GM12865 (cell line): ENCODE measurements around the gene APOBEC2.

ENCODE experiments used
- DNase-seq: peaks from one replicate; pipeline ENCODE4 v3.0.0; 2010; ENCODE audit warnings: low read depth
- H3K4me3 ChIP-seq: 2 replicates; pipeline ENCODE4 v1.5.1; 2011; ENCODE audit warnings: mild to moderate bottlenecking, low read depth, low read length, control low read depth
- TF ChIP-seq, protein P1 (sequence below): IDR thresholded peaks from 2 replicates; pipeline ENCODE4 v1.5.1; 2011; ENCODE audit warnings: low read length, control low read depth, low read depth, inconsistent platforms; ENCODE audit not compliant: insufficient read depth; ENCODE audit errors: missing control alignments

The APOBEC2 gene

DNA sequence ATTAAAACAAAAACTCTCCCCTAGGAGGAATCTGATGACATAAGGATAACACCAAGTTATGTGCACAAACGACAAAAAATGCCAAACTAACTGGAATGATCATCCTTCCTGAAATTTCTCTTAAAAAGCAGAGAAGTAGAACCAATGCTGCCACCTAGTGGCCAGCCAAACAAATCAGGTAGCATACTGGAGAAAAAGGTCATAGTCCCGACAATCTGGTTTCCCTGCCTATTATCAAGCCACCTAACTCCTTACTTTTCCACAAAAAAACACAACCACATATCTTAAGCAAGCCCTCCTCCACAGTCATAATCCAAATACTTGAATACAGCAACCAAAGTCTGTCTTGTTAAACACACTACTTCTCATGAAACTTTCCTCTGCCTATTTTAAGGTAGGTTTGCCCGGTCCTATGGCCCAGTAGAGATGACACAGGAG, 13.9 kb downstream of the APOBEC2 start:
- TF ChIP-seq, protein P1, sequence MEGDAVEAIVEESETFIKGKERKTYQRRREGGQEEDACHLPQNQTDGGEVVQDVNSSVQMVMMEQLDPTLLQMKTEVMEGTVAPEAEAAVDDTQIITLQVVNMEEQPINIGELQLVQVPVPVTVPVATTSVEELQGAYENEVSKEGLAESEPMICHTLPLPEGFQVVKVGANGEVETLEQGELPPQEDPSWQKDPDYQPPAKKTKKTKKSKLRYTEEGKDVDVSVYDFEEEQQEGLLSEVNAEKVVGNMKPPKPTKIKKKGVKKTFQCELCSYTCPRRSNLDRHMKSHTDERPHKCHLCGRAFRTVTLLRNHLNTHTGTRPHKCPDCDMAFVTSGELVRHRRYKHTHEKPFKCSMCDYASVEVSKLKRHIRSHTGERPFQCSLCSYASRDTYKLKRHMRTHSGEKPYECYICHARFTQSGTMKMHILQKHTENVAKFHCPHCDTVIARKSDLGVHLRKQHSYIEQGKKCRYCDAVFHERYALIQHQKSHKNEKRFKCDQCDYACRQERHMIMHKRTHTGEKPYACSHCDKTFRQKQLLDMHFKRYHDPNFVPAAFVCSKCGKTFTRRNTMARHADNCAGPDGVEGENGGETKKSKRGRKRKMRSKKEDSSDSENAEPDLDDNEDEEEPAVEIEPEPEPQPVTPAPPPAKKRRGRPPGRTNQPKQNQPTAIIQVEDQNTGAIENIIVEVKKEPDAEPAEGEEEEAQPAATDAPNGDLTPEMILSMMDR = peak; percentile 76
- peak; percentile 82 for DNase-seq
- no peak overlapping the region for H3K4me3 ChIP-seq

- peak; percentile 88 for DNase-seq
- H3K4me3 ChIP-seq = peak overlapping the region; percentile 83
- TF ChIP-seq, protein P1 = no peak
Measured at GRCh38 chr6:41071501-41071922, 18.5 kb downstream of the APOBEC2 start.

DNA sequence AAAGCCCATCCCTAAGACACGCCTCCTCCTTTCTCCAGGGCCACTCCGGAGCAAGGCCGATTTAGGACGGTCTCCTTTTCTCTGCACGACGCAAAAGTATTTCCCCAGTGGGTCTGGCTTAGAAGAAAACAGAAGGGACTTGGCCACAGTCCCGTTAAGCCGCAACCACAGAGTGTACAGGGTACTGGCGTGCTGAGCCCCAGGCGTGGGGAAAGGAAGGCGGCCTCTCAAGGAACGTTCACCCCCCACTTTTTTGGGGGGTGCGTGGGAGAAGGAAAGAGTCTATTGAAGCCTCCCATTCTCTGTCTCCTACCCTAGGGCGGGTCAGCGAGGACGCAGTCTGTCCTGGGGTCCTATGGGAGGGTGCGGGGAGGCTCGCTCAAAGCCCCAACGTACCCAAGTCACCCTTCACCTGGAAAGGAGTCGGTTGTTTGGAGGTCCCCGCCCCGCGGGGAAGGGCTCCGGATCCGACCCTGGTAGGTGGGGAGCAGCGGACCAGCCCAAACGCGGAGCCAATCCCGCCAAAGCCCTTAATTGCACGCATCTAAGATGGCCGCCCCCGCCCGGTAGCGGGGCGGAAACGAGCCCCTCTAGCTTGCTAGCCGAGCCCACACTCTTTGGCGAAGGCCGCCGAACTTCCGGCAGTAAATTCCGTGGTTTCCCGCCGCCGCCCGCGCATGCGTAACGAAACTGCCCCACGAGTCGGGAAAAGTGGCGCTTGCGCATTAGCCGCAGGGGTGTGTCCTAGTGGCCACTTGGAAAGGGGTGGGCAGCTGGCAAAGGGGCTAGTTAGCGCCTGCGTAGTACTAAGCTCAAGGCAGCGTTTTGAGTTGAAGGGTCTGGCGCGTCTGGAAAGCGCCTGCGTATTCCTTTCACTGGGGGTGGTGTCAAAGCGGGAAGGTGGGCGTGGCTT, 19.2 kb downstream of the APOBEC2 start, which contains the start of gene OARD1:
Gene OARD1, minus strand, starts transcription at position 434 of the 913 bp plus-strand sequence. CDS start 722 bp downstream, outside the sequence.
- TF ChIP-seq, protein P1 = no peak
- peak; percentile 99 for DNase-seq
- H3K4me3 ChIP-seq = peak within 1 kb of the TSS; percentile 99

- TF ChIP-seq, protein P1 = no peak
- DNase-seq = no peak
- H3K4me3 ChIP-seq = peak within 1 kb of the TSS; percentile 99
Measured at GRCh38 chr6:41072836-41073202, 19.8 kb downstream of the APOBEC2 start, which contains the start of gene NFYA. TSS of gene NFYA (plus strand) at chr6:41072974. CDS start at chr6:41079090, 6,116 bp downstream.

GRCh38 chr6:41073203-41073967, 20.4 kb downstream of the APOBEC2 start:
- TF ChIP-seq, protein P1 = peak; percentile 22
- peak; percentile 90 for DNase-seq
- peak overlapping the region; percentile 99 for H3K4me3 ChIP-seq

DNA sequence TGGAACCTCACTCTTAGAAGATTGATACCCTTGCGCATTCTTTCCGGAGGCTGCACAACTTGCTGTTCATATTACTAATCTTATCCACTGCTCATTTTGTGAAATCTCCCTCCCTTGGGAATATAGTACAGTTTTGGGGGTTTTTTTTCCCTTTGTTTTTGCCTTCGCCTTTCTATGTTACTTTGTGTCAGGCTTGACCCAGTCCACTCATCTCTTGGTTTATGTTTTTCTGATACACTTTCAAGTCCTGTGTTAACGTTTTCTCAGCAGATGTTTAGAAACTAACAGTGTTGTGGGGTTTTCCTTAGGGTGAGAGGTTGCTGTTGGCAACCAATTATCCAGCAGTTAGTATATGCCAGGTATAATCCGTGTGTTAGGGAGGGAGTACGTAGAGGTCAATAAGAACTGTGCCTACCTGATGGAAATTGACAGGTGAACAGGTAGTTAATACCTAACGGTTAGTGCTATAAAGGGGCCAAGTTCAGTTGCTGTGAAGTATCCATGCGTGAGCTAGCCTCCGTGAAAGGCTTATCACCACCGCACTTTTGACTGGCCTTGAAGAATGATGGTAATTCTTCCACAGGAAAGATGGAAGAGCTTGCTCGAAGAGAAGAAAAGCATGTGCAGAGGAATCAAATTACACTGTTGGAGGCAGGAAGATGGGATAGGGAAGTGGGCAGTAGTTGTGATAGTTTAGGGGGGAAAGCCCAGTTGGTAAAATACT, 21.1 kb downstream of the APOBEC2 start:
- DNase-seq = peak; percentile 38
- TF ChIP-seq, protein P1 = no peak
- H3K4me3 ChIP-seq = peak overlapping the region; percentile 99
